ENCODE results near the gene CDH13. TPM values are rescaled to one million over a fixed set of nuclear protein-coding genes. Genes with fewer than 3 reads are reported as not detected.

The CDH13 gene
- total RNA-seq, 1 experiment from 2014 or later = not detected

- in situ Hi-C loops (cut with HindIII; ENCODE audit: low pct_unique_long_range_greater_than_20kb, low sequenced_read_pairs) = no loop called here
- no peak for DNase-seq (ENCODE audit: low read depth, low spot score)
Measured at GRCh38 chr16:82665025-82665424, 38.3 kb downstream of the CDH13 start.

GRCh38 chr16:82667437-82667836 lies 40.7 kb downstream of the CDH13 start:
- in situ Hi-C loops (cut with HindIII; ENCODE audit: low pct_unique_long_range_greater_than_20kb, low sequenced_read_pairs) = no loop called here

GRCh38 chr16:82668094-82668493 lies 41.3 kb downstream of the CDH13 start:
- DNase-seq (ENCODE audit: low read depth, low spot score) = no peak
- in situ Hi-C loops (cut with HindIII; ENCODE audit: low pct_unique_long_range_greater_than_20kb, low sequenced_read_pairs) = no loop called here

More at GRCh38 chr16:82667437-82667836, 40.7 kb downstream of the CDH13 start:
- no peak for DNase-seq (ENCODE audit: low read depth, low spot score)

GRCh38 chr16:82671741-82672140 lies 45.0 kb downstream of the CDH13 start:
- peak; percentile 90 for DNase-seq (ENCODE audit: low read depth, low spot score)
- in situ Hi-C loops (cut with HindIII; ENCODE audit: low pct_unique_long_range_greater_than_20kb, low sequenced_read_pairs) = no loop called here

GRCh38 chr16:82672676-82673075 lies 45.9 kb downstream of the CDH13 start:
- no peak for DNase-seq (ENCODE audit: low read depth, low spot score)

GRCh38 chr16:82675300-82675699 lies 48.5 kb downstream of the CDH13 start:
- in situ Hi-C loops (cut with HindIII; ENCODE audit: low pct_unique_long_range_greater_than_20kb, low sequenced_read_pairs) = no loop called here
- no peak for DNase-seq (ENCODE audit: low read depth, low spot score)

More at GRCh38 chr16:82672676-82673075, 45.9 kb downstream of the CDH13 start:
- in situ Hi-C loops (cut with HindIII; ENCODE audit: low pct_unique_long_range_greater_than_20kb, low sequenced_read_pairs) = no loop called here

GRCh38 chr16:82681592-82681991 lies 54.8 kb downstream of the CDH13 start:
- no peak for DNase-seq (ENCODE audit: low read depth, low spot score)
- in situ Hi-C loops (cut with HindIII; ENCODE audit: low pct_unique_long_range_greater_than_20kb, low sequenced_read_pairs) = no loop called here

- in situ Hi-C loops (cut with HindIII; ENCODE audit: low pct_unique_long_range_greater_than_20kb, low sequenced_read_pairs) = no loop called here
- no peak for DNase-seq (ENCODE audit: low read depth, low spot score)
Measured at GRCh38 chr16:82682767-82683166, 56.0 kb downstream of the CDH13 start.

- in situ Hi-C loops (cut with HindIII; ENCODE audit: low pct_unique_long_range_greater_than_20kb, low sequenced_read_pairs) = no loop called here
- DNase-seq (ENCODE audit: low read depth, low spot score) = no peak
Measured at GRCh38 chr16:82684256-82684655, 57.5 kb downstream of the CDH13 start.

- in situ Hi-C loops (cut with HindIII; ENCODE audit: low pct_unique_long_range_greater_than_20kb, low sequenced_read_pairs) = no loop called here
- DNase-seq (ENCODE audit: low read depth, low spot score) = no peak
Measured at GRCh38 chr16:82685526-82685925, 58.8 kb downstream of the CDH13 start.

GRCh38 chr16:82694239-82694874 lies 67.6 kb downstream of the CDH13 start:
- in situ Hi-C loops (cut with HindIII; ENCODE audit: low pct_unique_long_range_greater_than_20kb, low sequenced_read_pairs) = no loop called here
- DNase-seq (ENCODE audit: low read depth, low spot score) = no peak

- DNase-seq (ENCODE audit: low read depth, low spot score) = no peak
- in situ Hi-C loops (cut with HindIII; ENCODE audit: low pct_unique_long_range_greater_than_20kb, low sequenced_read_pairs) = no loop called here
Measured at GRCh38 chr16:82695806-82696205, 69.0 kb downstream of the CDH13 start.

- no peak for DNase-seq (ENCODE audit: low read depth, low spot score)
- in situ Hi-C loops (cut with HindIII; ENCODE audit: low pct_unique_long_range_greater_than_20kb, low sequenced_read_pairs) = no loop called here
Measured at GRCh38 chr16:82699260-82699659, 72.5 kb downstream of the CDH13 start.

GRCh38 chr16:82699711-82700495 lies 73.1 kb downstream of the CDH13 start:
- in situ Hi-C loops (cut with HindIII; ENCODE audit: low pct_unique_long_range_greater_than_20kb, low sequenced_read_pairs) = no loop called here
- no peak for DNase-seq (ENCODE audit: low read depth, low spot score)

- no peak for DNase-seq (ENCODE audit: low read depth, low spot score)
- in situ Hi-C loops (cut with HindIII; ENCODE audit: low pct_unique_long_range_greater_than_20kb, low sequenced_read_pairs) = no loop called here
Measured at GRCh38 chr16:82700541-82701235, 73.9 kb downstream of the CDH13 start.

GRCh38 chr16:82701442-82701955 lies 74.7 kb downstream of the CDH13 start:
- in situ Hi-C loops (cut with HindIII; ENCODE audit: low pct_unique_long_range_greater_than_20kb, low sequenced_read_pairs) = no loop called here
- DNase-seq (ENCODE audit: low read depth, low spot score) = no peak

GRCh38 chr16:82703161-82703560 lies 76.4 kb downstream of the CDH13 start:
- in situ Hi-C loops (cut with HindIII; ENCODE audit: low pct_unique_long_range_greater_than_20kb, low sequenced_read_pairs) = no loop called here
- DNase-seq (ENCODE audit: low read depth, low spot score) = no peak
